ENCODE results near the gene ASIP. TPM values are rescaled to one million over a fixed set of nuclear protein-coding genes. Genes with fewer than 3 reads are reported as not detected.

ASIP gene
- total RNA-seq, 1 experiment from 2014 or later: not detected

- peaks cover 70% of the 10 kb centered on the region for H3K36me3 Mint-ChIP-seq (ENCODE audit: insufficient read depth, unreplicated experiment)
- peaks cover 5% of the 10 kb centered on the region for H3K4me1 Mint-ChIP-seq (ENCODE audit: insufficient read depth, unreplicated experiment)
- H3K4me3 Mint-ChIP-seq (ENCODE audit: unreplicated experiment): no peak overlapping the region
- intact Hi-C loops (cut with micrococcal nuclease): no loop called here
- no peak overlapping the region for H3K27ac Mint-ChIP-seq (ENCODE audit: low read depth, unreplicated experiment)
- POLR2A ChIA-PET: no interaction called here
- TF ChIP-seq CTCF (IDR thresholded peaks at IDR 0.05; ENCODE audit: unreplicated experiment): no peak
- no peaks in the 10 kb centered on the region for H3K9me3 Mint-ChIP-seq (ENCODE audit: unreplicated experiment)
- CTCF ChIA-PET: interaction anchor here (0.6 to 0.9 kb wide), 5 partner anchors 8 to 178 kb away, joined by 3 to 4 read pairs (median 3); no protein-coding TSS in a partner anchor
- no peak for DNase-seq (ENCODE audit: unreplicated experiment)
- H3K27me3 Mint-ChIP-seq (ENCODE audit: insufficient read depth, unreplicated experiment): no peaks in the 10 kb centered on the region
- BruUV-seq (replicated peaks): no TSS peak
Measured at GRCh38 chr20:34293119-34293518, 51.9 kb downstream of the ASIP start.

- BruUV-seq (replicated peaks): no TSS peak
- Mint-ChIP-seq H3K4me1 (ENCODE audit: insufficient read depth, unreplicated experiment) (peaks cover 5% of the 10 kb centered on the region), H3K9me3 (ENCODE audit: unreplicated experiment) (no peaks in the 10 kb centered on the region), H3K27me3 (ENCODE audit: insufficient read depth, unreplicated experiment) (no peaks in the 10 kb centered on the region), H3K4me3 (ENCODE audit: unreplicated experiment) (no peak overlapping the region), H3K36me3 (ENCODE audit: insufficient read depth, unreplicated experiment) (peaks cover 67% of the 10 kb centered on the region), H3K27ac (ENCODE audit: low read depth, unreplicated experiment) (no peak overlapping the region)
- intact Hi-C loops (cut with micrococcal nuclease): no loop called here
- no peak for TF ChIP-seq CTCF (IDR thresholded peaks at IDR 0.05; ENCODE audit: unreplicated experiment)
- POLR2A ChIA-PET: interaction anchor here (0.6 kb wide), 1 partner anchor 14 kb away, joined by 3 read pairs; no protein-coding TSS in a partner anchor
- no peak for DNase-seq (ENCODE audit: unreplicated experiment)
- CTCF ChIA-PET: interaction anchor here (0.6 to 0.9 kb wide), 4 partner anchors 8 to 431 kb away, joined by 3 to 4 read pairs (median 3); no protein-coding TSS in a partner anchor
Measured at GRCh38 chr20:34293589-34293988, 52.4 kb downstream of the ASIP start.

GRCh38 chr20:34294563-34294962 lies 53.3 kb downstream of the ASIP start:
- H3K36me3 Mint-ChIP-seq (ENCODE audit: insufficient read depth, unreplicated experiment): peaks cover 57% of the 10 kb centered on the region
- intact Hi-C loops (cut with micrococcal nuclease): no loop called here
- DNase-seq (ENCODE audit: unreplicated experiment): no peak

GRCh38 chr20:34295284-34295683 lies 54.1 kb downstream of the ASIP start:
- intact Hi-C loops (cut with micrococcal nuclease): no loop called here
- peaks cover 50% of the 10 kb centered on the region for H3K36me3 Mint-ChIP-seq (ENCODE audit: insufficient read depth, unreplicated experiment)
- DNase-seq (ENCODE audit: unreplicated experiment): no peak
- H3K27me3 Mint-ChIP-seq (ENCODE audit: insufficient read depth, unreplicated experiment): no peaks in the 10 kb centered on the region
- POLR2A ChIA-PET: interaction anchor here (1.2 kb wide), 1 partner anchor 8 kb away, joined by 6 read pairs; the partner anchor contains the start of gene AHCY
- H3K4me1 Mint-ChIP-seq (ENCODE audit: insufficient read depth, unreplicated experiment): peaks cover 5% of the 10 kb centered on the region
- no peaks in the 10 kb centered on the region for H3K9me3 Mint-ChIP-seq (ENCODE audit: unreplicated experiment)
- no peak overlapping the region for H3K27ac Mint-ChIP-seq (ENCODE audit: low read depth, unreplicated experiment)
- TF ChIP-seq CTCF (IDR thresholded peaks at IDR 0.05; ENCODE audit: unreplicated experiment): no peak
- BruUV-seq (replicated peaks): no TSS peak
- no peak overlapping the region for H3K4me3 Mint-ChIP-seq (ENCODE audit: unreplicated experiment)
- CTCF ChIA-PET: interaction anchor here (1.8 kb wide), 1 partner anchor 104 kb away, joined by 11 read pairs; no protein-coding TSS in a partner anchor

More at GRCh38 chr20:34294563-34294962, 53.3 kb downstream of the ASIP start:
- H3K9me3 Mint-ChIP-seq (ENCODE audit: unreplicated experiment): no peaks in the 10 kb centered on the region
- CTCF ChIA-PET: interaction anchor here (0.6 kb wide), 1 partner anchor 216 kb away, joined by 4 read pairs; no protein-coding TSS in a partner anchor
- no peaks in the 10 kb centered on the region for H3K27me3 Mint-ChIP-seq (ENCODE audit: insufficient read depth, unreplicated experiment)
- TF ChIP-seq CTCF (IDR thresholded peaks at IDR 0.05; ENCODE audit: unreplicated experiment): no peak
- POLR2A ChIA-PET: interaction anchor here (1.2 kb wide), 1 partner anchor 9 kb away, joined by 6 read pairs; the partner anchor contains the start of gene AHCY
- peaks cover 5% of the 10 kb centered on the region for H3K4me1 Mint-ChIP-seq (ENCODE audit: insufficient read depth, unreplicated experiment)
- H3K27ac Mint-ChIP-seq (ENCODE audit: low read depth, unreplicated experiment): no peak overlapping the region
- H3K4me3 Mint-ChIP-seq (ENCODE audit: unreplicated experiment): no peak overlapping the region
- BruUV-seq (replicated peaks): no TSS peak
